Smooth muscle cell (in vitro differentiated cells): ENCODE data around the gene TARDBP. TPM values are rescaled to one million over a fixed set of nuclear protein-coding genes. Genes with fewer than 3 reads are reported as not detected.
"Not testable (repeated sequence)": the region's sequence is repeated elsewhere in the genome, so short reads cannot be mapped to it uniquely, and the experiment has no call there.

ENCODE experiments used
- DNase-seq: peaks from one replicate; lab custom pipeline; 2025; ENCODE audit not compliant: unreplicated experiment; lab: John Stamatoyannopoulos, UW
- H2AFZ ChIP-seq: fragments of 200-600 bp; sonication (generic); 2 replicates; pipeline ENCODE4 v1.6.0; 2016; ENCODE audit warnings: antibody characterized with exemption, low read depth, mild to moderate bottlenecking
- H3F3A ChIP-seq: fragments of 200-600 bp; sonication (generic); 2 replicates; pipeline ENCODE4 v1.6.0; 2017; ENCODE audit warnings: antibody characterized with exemption, low read depth
- H3K27ac ChIP-seq: fragments of 200-600 bp; sonication (generic); 2 replicates; pipeline ENCODE4 v1.5.1; 2016; ENCODE audit warnings: low read depth, mild to moderate bottlenecking
- H3K27me3 ChIP-seq: fragments of 200-600 bp; sonication (generic); 2 replicates; pipeline ENCODE4 v1.6.1; 2016; ENCODE audit warnings: low read depth, mild to moderate bottlenecking
- H3K36me3 ChIP-seq: fragments of 200-600 bp; sonication (generic); 2 replicates; pipeline ENCODE4 v1.5.1; 2016; ENCODE audit warnings: low read depth
- H3K4me1 ChIP-seq: fragments of 200-600 bp; sonication (generic); 2 replicates; pipeline ENCODE4 v1.5.1; 2016; ENCODE audit warnings: low read depth
- H3K4me2 ChIP-seq: fragments of 200-600 bp; sonication (generic); 2 replicates; pipeline ENCODE4 v1.6.0; 2016; ENCODE audit warnings: mild to moderate bottlenecking
- H3K4me3 ChIP-seq: fragments of 200-600 bp; sonication (generic); 2 replicates; pipeline ENCODE4 v1.5.1; 2016; ENCODE audit warnings: mild to moderate bottlenecking
- H3K79me2 ChIP-seq: fragments of 200-600 bp; sonication (generic); 2 replicates; pipeline ENCODE4 v1.6.0; 2016; ENCODE audit warnings: low read depth, mild to moderate bottlenecking
- H3K9ac ChIP-seq: fragments of 200-600 bp; sonication (generic); 2 replicates; pipeline ENCODE4 v1.6.0; 2016; ENCODE audit warnings: low read depth
- H3K9me3 ChIP-seq: fragments of 200-600 bp; sonication (generic); replicated peaks from 2 replicates; pipeline ENCODE4 v1.5.1; 2016; ENCODE audit warnings: low read depth
- H4K20me1 ChIP-seq: fragments of 200-600 bp; sonication (generic); 2 replicates; pipeline ENCODE4 v1.6.0; 2016; ENCODE audit warnings: low read depth
- WGBS: methylation state at CpG from one replicate; pipeline ENCODE4 v1.1.7; 2016; ENCODE audit warnings: low lambda C conversion rate; 5-methylcytosine and 5-hydroxymethylcytosine counted together
- polyA plus RNA-seq: library from polyadenylated mRNA; unstranded; fragments of >200 nt; fragmentation: Nextera tagmentation; extraction: Ambion mirVana; gene quantifications from 2 replicates; pipeline ENCODE4 v1.2.1, GENCODE V29; 2016
- total RNA-seq: library from RNA; depleted of rRNA; stranded (reverse); fragments of >200 nt; gene quantifications from 2 replicates; pipeline ENCODE4 v1.2.3, GENCODE V29; 2014
- TF ChIP-seq, protein P1 (sequence below): fragments of 200-600 bp; sonication (generic); IDR thresholded peaks from 2 replicates; pipeline ENCODE4 v1.5.1; 2017; ENCODE audit warnings: borderline replicate concordance, mild to moderate bottlenecking, antibody characterized with exemption; ENCODE audit not compliant: insufficient read depth, poor library complexity, severe bottlenecking

The TARDBP gene
- total and polyA plus RNA-seq, 2 experiments from 2014 or later, result 90.6 to 105 TPM

DNA sequence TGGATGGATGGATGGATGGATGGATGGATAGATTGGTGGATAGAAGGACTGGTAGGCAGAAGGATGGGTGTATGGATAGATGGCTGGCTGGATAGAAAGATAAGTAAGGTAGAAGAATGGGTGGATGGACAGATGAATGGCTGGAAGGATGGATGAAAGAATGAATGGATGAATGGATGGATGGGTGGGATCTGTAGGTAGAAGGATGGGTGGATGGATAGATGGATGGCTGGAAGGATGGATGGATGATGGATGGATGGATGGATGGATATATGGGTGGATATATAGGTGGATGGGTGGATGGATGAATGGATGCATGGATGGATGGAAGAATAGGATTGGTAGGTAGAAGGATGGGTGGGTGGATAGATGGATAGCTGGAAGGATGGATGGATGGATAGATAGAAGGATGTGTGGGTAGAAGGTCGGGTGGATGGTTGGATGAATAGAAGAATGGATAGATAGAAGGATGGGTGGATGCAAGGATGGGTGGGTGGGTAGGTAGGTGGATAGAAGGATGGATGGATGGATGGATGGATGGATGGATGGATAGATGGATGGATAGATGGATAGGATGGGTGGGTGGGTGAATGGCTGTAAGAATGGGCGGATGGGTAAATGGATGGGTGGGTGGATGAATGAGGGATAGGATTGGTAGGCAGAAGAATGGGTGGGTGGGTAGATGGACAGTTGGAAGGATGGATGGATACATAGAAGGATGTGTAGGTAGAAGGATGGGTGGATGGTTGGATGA is 27.1 kb downstream of the TARDBP start:
- no peak for DNase-seq
- H3K27ac ChIP-seq, result no peak overlapping the region
- no peaks in the 10 kb centered on the region for H4K20me1 ChIP-seq
- no peaks in the 10 kb centered on the region for H3K4me1 ChIP-seq
- no peak overlapping the region for H3K4me2 ChIP-seq
- no peaks in the 10 kb centered on the region for H3K9me3 ChIP-seq
- 65% methylated on average over 2 of the region's 2 CpGs for WGBS
- H3K27me3 ChIP-seq, result no peaks in the 10 kb centered on the region
- H3K4me3 ChIP-seq, result no peak overlapping the region
- no peak overlapping the region for H2AFZ ChIP-seq
- TF ChIP-seq, protein P1, sequence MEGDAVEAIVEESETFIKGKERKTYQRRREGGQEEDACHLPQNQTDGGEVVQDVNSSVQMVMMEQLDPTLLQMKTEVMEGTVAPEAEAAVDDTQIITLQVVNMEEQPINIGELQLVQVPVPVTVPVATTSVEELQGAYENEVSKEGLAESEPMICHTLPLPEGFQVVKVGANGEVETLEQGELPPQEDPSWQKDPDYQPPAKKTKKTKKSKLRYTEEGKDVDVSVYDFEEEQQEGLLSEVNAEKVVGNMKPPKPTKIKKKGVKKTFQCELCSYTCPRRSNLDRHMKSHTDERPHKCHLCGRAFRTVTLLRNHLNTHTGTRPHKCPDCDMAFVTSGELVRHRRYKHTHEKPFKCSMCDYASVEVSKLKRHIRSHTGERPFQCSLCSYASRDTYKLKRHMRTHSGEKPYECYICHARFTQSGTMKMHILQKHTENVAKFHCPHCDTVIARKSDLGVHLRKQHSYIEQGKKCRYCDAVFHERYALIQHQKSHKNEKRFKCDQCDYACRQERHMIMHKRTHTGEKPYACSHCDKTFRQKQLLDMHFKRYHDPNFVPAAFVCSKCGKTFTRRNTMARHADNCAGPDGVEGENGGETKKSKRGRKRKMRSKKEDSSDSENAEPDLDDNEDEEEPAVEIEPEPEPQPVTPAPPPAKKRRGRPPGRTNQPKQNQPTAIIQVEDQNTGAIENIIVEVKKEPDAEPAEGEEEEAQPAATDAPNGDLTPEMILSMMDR, result no peak
- no peaks in the 10 kb centered on the region for H3F3A ChIP-seq
- H3K79me2 ChIP-seq, result no peaks in the 10 kb centered on the region
- H3K36me3 ChIP-seq, result no peaks in the 10 kb centered on the region
- H3K9ac ChIP-seq, result no peak overlapping the region

DNA sequence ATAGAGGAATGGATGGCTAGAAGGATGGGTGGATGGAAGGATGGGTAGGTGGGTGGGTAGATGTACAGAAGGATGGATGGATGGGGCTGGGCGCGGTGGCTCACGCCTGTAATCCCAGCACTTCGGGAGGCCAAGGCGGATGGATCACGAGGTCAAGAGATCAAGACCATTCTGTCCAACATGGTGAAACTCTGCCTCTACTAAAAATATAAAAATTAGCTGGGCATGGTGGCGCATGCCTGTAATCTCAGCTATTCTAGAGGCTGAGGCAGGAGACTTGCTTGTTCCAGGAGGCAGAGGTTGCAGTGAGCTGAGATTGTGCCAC is 27.6 kb downstream of the TARDBP start:
- not testable (repeated sequence) for H2AFZ ChIP-seq, H3K9me3 ChIP-seq, H3K4me3 ChIP-seq, DNase-seq, H3K4me2 ChIP-seq, H3K79me2 ChIP-seq, H3K9ac ChIP-seq, H4K20me1 ChIP-seq, H3K27me3 ChIP-seq, H3K4me1 ChIP-seq, H3F3A ChIP-seq, H3K36me3 ChIP-seq, H3K27ac ChIP-seq
- 87% methylated on average over 7 of the region's 7 CpGs for WGBS

DNA sequence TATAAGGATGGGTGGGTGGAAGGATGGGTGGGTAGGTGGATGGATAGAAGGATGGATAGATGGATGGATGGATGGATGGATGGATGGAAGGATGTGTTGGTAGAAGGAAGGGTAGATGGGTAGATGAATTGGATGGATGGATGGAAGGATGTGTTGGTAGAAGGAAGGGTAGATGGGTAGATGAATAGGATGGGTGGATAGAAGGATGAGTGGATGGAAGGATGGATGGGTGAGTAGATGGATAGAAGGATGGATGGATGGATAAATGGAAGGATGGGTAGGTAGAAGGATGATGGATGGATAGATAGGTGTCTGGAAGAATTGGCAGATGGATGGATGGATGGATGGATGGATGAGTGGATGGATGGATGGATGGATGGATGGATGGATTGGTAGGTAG is 28.6 kb downstream of the TARDBP start:
- Histone ChIP-seq H3K4me1 (no peaks in the 10 kb centered on the region), H3K4me3 (no peak overlapping the region), H3K36me3 (no peaks in the 10 kb centered on the region), H3K79me2 (no peaks in the 10 kb centered on the region), H3K4me2 (no peak overlapping the region), H3K9me3 (no peaks in the 10 kb centered on the region), H3K27me3 (no peaks in the 10 kb centered on the region), H3K27ac (no peak overlapping the region), H2AFZ (no peak overlapping the region), H3F3A (no peaks in the 10 kb centered on the region), H3K9ac (no peak overlapping the region), H4K20me1 (no peaks in the 10 kb centered on the region)
- TF ChIP-seq, protein P1, result no peak
- DNase-seq, result no peak

DNA sequence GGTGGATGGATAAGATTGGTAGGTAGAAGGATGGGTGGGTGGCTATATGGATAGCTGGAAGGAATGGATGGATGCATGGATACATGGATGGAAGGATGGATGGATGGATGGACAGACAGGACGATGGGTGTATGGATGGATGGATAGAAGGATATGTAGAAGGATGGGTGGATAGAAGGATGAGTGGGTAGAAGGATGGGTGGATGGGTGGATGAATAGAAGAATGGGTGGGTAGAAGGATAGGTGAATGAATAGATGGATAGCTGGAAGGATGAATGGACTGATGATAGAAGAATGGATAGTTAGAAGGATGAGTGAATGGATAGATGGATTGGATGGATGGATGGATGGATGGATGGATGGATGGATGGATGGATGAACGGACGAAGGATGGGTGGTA is 29.6 kb downstream of the TARDBP start:
- WGBS, result 75% methylated on average over 3 of the region's 3 CpGs
- Histone ChIP-seq H3K9ac (no peak overlapping the region), H3K4me3 (no peak overlapping the region), H3K4me2 (no peak overlapping the region), H2AFZ (no peak overlapping the region), H3K27me3 (no peaks in the 10 kb centered on the region), H3K9me3 (no peaks in the 10 kb centered on the region), H3K4me1 (no peaks in the 10 kb centered on the region), H3K79me2 (no peaks in the 10 kb centered on the region), H4K20me1 (no peaks in the 10 kb centered on the region), H3K27ac (no peak overlapping the region), H3F3A (no peaks in the 10 kb centered on the region), H3K36me3 (no peaks in the 10 kb centered on the region)
- DNase-seq, result no peak
- TF ChIP-seq, protein P1, result no peak
